ENCODE measurements around the gene FOLR3. TPM values are rescaled to one million over a fixed set of nuclear protein-coding genes. Genes with fewer than 3 reads are reported as not detected.

The FOLR3 gene
- total RNA-seq, 1 experiment from 2014 or later, result not detected

GRCh38 chr11:72123117-72123653 is 12.3 kb upstream of the FOLR3 start (continued):
- TF ChIP-seq, protein P1, sequence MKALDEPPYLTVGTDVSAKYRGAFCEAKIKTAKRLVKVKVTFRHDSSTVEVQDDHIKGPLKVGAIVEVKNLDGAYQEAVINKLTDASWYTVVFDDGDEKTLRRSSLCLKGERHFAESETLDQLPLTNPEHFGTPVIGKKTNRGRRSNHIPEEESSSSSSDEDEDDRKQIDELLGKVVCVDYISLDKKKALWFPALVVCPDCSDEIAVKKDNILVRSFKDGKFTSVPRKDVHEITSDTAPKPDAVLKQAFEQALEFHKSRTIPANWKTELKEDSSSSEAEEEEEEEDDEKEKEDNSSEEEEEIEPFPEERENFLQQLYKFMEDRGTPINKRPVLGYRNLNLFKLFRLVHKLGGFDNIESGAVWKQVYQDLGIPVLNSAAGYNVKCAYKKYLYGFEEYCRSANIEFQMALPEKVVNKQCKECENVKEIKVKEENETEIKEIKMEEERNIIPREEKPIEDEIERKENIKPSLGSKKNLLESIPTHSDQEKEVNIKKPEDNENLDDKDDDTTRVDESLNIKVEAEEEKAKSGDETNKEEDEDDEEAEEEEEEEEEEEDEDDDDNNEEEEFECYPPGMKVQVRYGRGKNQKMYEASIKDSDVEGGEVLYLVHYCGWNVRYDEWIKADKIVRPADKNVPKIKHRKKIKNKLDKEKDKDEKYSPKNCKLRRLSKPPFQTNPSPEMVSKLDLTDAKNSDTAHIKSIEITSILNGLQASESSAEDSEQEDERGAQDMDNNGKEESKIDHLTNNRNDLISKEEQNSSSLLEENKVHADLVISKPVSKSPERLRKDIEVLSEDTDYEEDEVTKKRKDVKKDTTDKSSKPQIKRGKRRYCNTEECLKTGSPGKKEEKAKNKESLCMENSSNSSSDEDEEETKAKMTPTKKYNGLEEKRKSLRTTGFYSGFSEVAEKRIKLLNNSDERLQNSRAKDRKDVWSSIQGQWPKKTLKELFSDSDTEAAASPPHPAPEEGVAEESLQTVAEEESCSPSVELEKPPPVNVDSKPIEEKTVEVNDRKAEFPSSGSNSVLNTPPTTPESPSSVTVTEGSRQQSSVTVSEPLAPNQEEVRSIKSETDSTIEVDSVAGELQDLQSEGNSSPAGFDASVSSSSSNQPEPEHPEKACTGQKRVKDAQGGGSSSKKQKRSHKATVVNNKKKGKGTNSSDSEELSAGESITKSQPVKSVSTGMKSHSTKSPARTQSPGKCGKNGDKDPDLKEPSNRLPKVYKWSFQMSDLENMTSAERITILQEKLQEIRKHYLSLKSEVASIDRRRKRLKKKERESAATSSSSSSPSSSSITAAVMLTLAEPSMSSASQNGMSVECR (CRISPR knock-in tag; IDR thresholded peaks at IDR 0.05; ENCODE audit: borderline replicate concordance), result no peak
- TF ChIP-seq AFF4 (CRISPR knock-in tag; IDR thresholded peaks at IDR 0.05; ENCODE audit: borderline replicate concordance), result no peak
- no peak for TF ChIP-seq JUN (CRISPR knock-in tag; IDR thresholded peaks at IDR 0.05)
- no peak for TF ChIP-seq ZNF416 (CRISPR knock-in tag; IDR thresholded peaks at IDR 0.05)
- no peak for TF ChIP-seq FOXK1 (CRISPR knock-in tag; IDR thresholded peaks at IDR 0.05)

- peaks cover 70% of the 10 kb centered on the region for H3K27me3 Mint-ChIP-seq (ENCODE audit: low read depth)
- TF ChIP-seq ZNF671 (CRISPR knock-in tag; IDR thresholded peaks at IDR 0.05), result no peak
- TF ChIP-seq MXD4 (CRISPR knock-in tag; IDR thresholded peaks at IDR 0.05; ENCODE audit: borderline replicate concordance), result no peak
- no peak for TF ChIP-seq ZNF121 (CRISPR knock-in tag; IDR thresholded peaks at IDR 0.05)
- TF ChIP-seq GABPB1 (CRISPR knock-in tag; IDR thresholded peaks at IDR 0.05), result no peak
- no peak for TF ChIP-seq NFE2L1 (CRISPR knock-in tag; IDR thresholded peaks at IDR 0.05)
- TF ChIP-seq SMAD4 (CRISPR knock-in tag; IDR thresholded peaks at IDR 0.05), result no peak
- no peak for TF ChIP-seq PRRX2 (CRISPR knock-in tag; IDR thresholded peaks at IDR 0.05)
- no peak for TF ChIP-seq ZNF138 (CRISPR knock-in tag; conservative IDR thresholded peaks at IDR 0.05)
- TF ChIP-seq, protein P2, sequence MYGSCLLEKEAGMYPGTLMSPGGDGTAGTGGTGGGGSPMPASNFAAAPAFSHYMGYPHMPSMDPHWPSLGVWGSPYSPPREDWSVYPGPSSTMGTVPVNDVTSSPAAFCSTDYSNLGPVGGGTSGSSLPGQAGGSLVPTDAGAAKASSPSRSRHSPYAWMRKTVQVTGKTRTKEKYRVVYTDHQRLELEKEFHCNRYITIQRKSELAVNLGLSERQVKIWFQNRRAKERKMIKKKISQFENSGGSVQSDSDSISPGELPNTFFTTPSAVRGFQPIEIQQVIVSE (CRISPR knock-in tag; IDR thresholded peaks at IDR 0.05; ENCODE audit: borderline replicate concordance), result no peak
- no peak for TF ChIP-seq JAZF1 (CRISPR knock-in tag; IDR thresholded peaks at IDR 0.05)
- no peak for TF ChIP-seq PRDM15 (CRISPR knock-in tag; IDR thresholded peaks at IDR 0.05)
- no peak for TF ChIP-seq USF1 (CRISPR knock-in tag; IDR thresholded peaks at IDR 0.05)
- no peak for TF ChIP-seq GRHL2 (CRISPR knock-in tag; IDR thresholded peaks at IDR 0.05; ENCODE audit: insufficient replicate concordance, severe bottlenecking)
- TF ChIP-seq PREB (CRISPR knock-in tag; IDR thresholded peaks at IDR 0.05; ENCODE audit: borderline replicate concordance), result no peak
- no peak for TF ChIP-seq NR1H2 (CRISPR knock-in tag; IDR thresholded peaks at IDR 0.05)
- no peak for TF ChIP-seq ZNF263 (CRISPR knock-in tag; IDR thresholded peaks at IDR 0.05; ENCODE audit: low read depth)
- TF ChIP-seq HMGA2 (CRISPR knock-in tag; IDR thresholded peaks at IDR 0.05), result no peak
Observed at GRCh38 chr11:72124046-72124445, 11.5 kb upstream of the FOLR3 start.

More at GRCh38 chr11:72124046-72124445, 11.5 kb upstream of the FOLR3 start:
- Mint-ChIP-seq H3K4me1 (no peaks in the 10 kb centered on the region), H3K4me3 (no peak overlapping the region), H3K27ac (no peak overlapping the region), H3K9me3 (peaks cover 58% of the 10 kb centered on the region), H3K36me3 (peaks cover 25% of the 10 kb centered on the region)
- DNase-seq (ENCODE audit: low spot score) (no peak), ATAC-seq (no peak)
- CTCF ChIA-PET, result interaction anchor here (0.6 kb wide), 1 partner anchor 547 kb away, joined by 4 read pairs; no protein-coding TSS in a partner anchor
- POLR2A ChIA-PET, result no interaction called here

Measured in WTC11 (cell line).